B cell (primary cell): ENCODE measurements around the gene ARNT2.

Source experiments
- CTCF ChIP-seq: fragments of 200-600 bp; IDR thresholded peaks from one replicate; pipeline ENCODE4 v1.8.0; 2022; ENCODE audit warnings: antibody characterized with exemption, mild to moderate bottlenecking
- EZH2 ChIP-seq: IDR thresholded peaks from 2 replicates; pipeline ENCODE4 v1.6.1; 2012; ENCODE audit warnings: borderline replicate concordance, low read depth, mild to moderate bottlenecking, moderate library complexity, low read length; ENCODE audit not compliant: insufficient read depth, poor library complexity, severe bottlenecking

- TF ChIP-seq EZH2 (no peak), CTCF (no peak)
Observed at GRCh38 chr15:80568298-80568697, 164.1 kb downstream of the ARNT2 start.
